Measurements from ENCODE around the gene GREM2.

The GREM2 gene

GRCh38 chr1:240538776-240539430 lies 73.1 kb downstream of the GREM2 start:
- Histone ChIP-seq H3K4me1 (no peaks in the 10 kb centered on the region), H3K4me3 (ENCODE audit: low read depth, low read length) (no peak overlapping the region), H3K9me3 (no peaks in the 10 kb centered on the region), H3K36me3 (no peaks in the 10 kb centered on the region), H3K27me3 (no peaks in the 10 kb centered on the region)
- no peak for TF ChIP-seq CTCF (IDR thresholded peaks at IDR 0.05; ENCODE audit: low read depth, low read length)
- DNase-seq = no peak

GRCh38 chr1:240533154-240533780 lies 78.7 kb downstream of the GREM2 start:
- H3K27me3 ChIP-seq = no peaks in the 10 kb centered on the region
- no peaks in the 10 kb centered on the region for H3K36me3 ChIP-seq
- no peak for TF ChIP-seq CTCF (IDR thresholded peaks at IDR 0.05; ENCODE audit: low read depth, low read length)
- DNase-seq = no peak
- no peaks in the 10 kb centered on the region for H3K4me1 ChIP-seq
- H3K9me3 ChIP-seq = no peaks in the 10 kb centered on the region
- no peak overlapping the region for H3K4me3 ChIP-seq (ENCODE audit: low read depth, low read length)

GRCh38 chr1:240528591-240528990 lies 83.4 kb downstream of the GREM2 start:
- no peak overlapping the region for H3K4me3 ChIP-seq (ENCODE audit: low read depth, low read length)
- H3K36me3 ChIP-seq = no peaks in the 10 kb centered on the region
- TF ChIP-seq CTCF (IDR thresholded peaks at IDR 0.05; ENCODE audit: low read depth, low read length) = no peak
- no peaks in the 10 kb centered on the region for H3K27me3 ChIP-seq
- H3K4me1 ChIP-seq = no peaks in the 10 kb centered on the region
- DNase-seq = no peak
- H3K9me3 ChIP-seq = no peaks in the 10 kb centered on the region

GRCh38 chr1:240527086-240527485 lies 84.9 kb downstream of the GREM2 start:
- no peak for DNase-seq
- Histone ChIP-seq H3K9me3 (no peaks in the 10 kb centered on the region), H3K4me1 (no peaks in the 10 kb centered on the region), H3K4me3 (ENCODE audit: low read depth, low read length) (no peak overlapping the region), H3K36me3 (no peaks in the 10 kb centered on the region), H3K27me3 (no peaks in the 10 kb centered on the region)
- TF ChIP-seq CTCF (IDR thresholded peaks at IDR 0.05; ENCODE audit: low read depth, low read length) = no peak

- Histone ChIP-seq H3K4me3 (ENCODE audit: low read depth, low read length) (no peak overlapping the region), H3K27me3 (no peaks in the 10 kb centered on the region), H3K4me1 (no peaks in the 10 kb centered on the region), H3K36me3 (no peaks in the 10 kb centered on the region), H3K9me3 (no peaks in the 10 kb centered on the region)
- DNase-seq = no peak
- TF ChIP-seq CTCF (IDR thresholded peaks at IDR 0.05; ENCODE audit: low read depth, low read length) = no peak
These were observed 85.6 kb downstream of the GREM2 start for GRCh38 chr1:240526312-240526711.

- Histone ChIP-seq H3K4me1 (no peaks in the 10 kb centered on the region), H3K9me3 (no peaks in the 10 kb centered on the region), H3K27me3 (no peaks in the 10 kb centered on the region), H3K4me3 (ENCODE audit: low read depth, low read length) (no peak overlapping the region), H3K36me3 (no peaks in the 10 kb centered on the region)
- no peak for DNase-seq
- TF ChIP-seq CTCF (IDR thresholded peaks at IDR 0.05; ENCODE audit: low read depth, low read length) = no peak
These were observed 87.4 kb downstream of the GREM2 start for GRCh38 chr1:240524356-240525069.
